IMR-90 (cell line): ENCODE data around the gene CGN. TPM values are rescaled to one million over a fixed set of nuclear protein-coding genes. Genes with fewer than 3 reads are reported as not detected.

ENCODE experiments used
- ATAC-seq: fragments of 200-7000 bp; cut with Tn5 transposase; 2 replicates; pipeline ENCODE4 v1.9.1; 2020; ENCODE audit warnings: low read depth, mild to moderate bottlenecking, moderate library complexity
- BruUV-seq: library from RNA; stranded (reverse); fragments of 400-500 nt; replicated peaks from 2 replicates; lab custom pipeline; 2021; lab: Mats Ljungman, UMichigan
- CTCF ChIA-PET: fragments of 300-600 bp; formaldehyde crosslinking; extraction: SDS; loops from one replicate; lab custom pipeline; 2021; ENCODE audit warnings: antibody characterized with exemption; lab: Yijun Ruan, JAX
- POLR2A ChIA-PET: fragments of 300-600 bp; sonication (Branson Sonifier 250); formaldehyde crosslinking; loops from one replicate; lab custom pipeline; 2022; ENCODE audit warnings: antibody characterized with exemption; ENCODE audit not compliant: unreplicated experiment; lab: Charles Lee
- DNase-seq: peaks from one replicate; pipeline ENCODE4 v3.0.0; 2013
- H2AFZ ChIP-seq: replicated peaks from 2 replicates; pipeline ENCODE3; 2013; ENCODE audit warnings: low read length, mild to moderate bottlenecking; ENCODE audit not compliant: poor library complexity
- H2AK5ac ChIP-seq: 2 replicates; pipeline ENCODE4 v1.6.1; 2013; ENCODE audit warnings: low read depth, low read length, inconsistent platforms
- H2AK9ac ChIP-seq: replicated peaks from 2 replicates; pipeline ENCODE3; 2013; ENCODE audit warnings: mild to moderate bottlenecking, low read depth, low read length, moderate library complexity; ENCODE audit not compliant: poor library complexity
- H2BK120ac ChIP-seq: 2 replicates; pipeline ENCODE4 v1.6.1; 2013; ENCODE audit warnings: low read depth, low read length, inconsistent platforms
- H2BK15ac ChIP-seq: 3 replicates; pipeline ENCODE4 v1.6.1; 2013; ENCODE audit warnings: low read depth, low read length, inconsistent platforms
- H2BK20ac ChIP-seq: 2 replicates; pipeline ENCODE4 v1.6.1; 2013; ENCODE audit warnings: low read depth, mild to moderate bottlenecking, inconsistent platforms, low read length, moderate library complexity
- H2BK5ac ChIP-seq: 2 replicates; pipeline ENCODE4 v1.6.1; 2013; ENCODE audit warnings: mild to moderate bottlenecking, low read depth, low read length, inconsistent platforms; ENCODE audit not compliant: poor library complexity, severe bottlenecking
- H3K14ac ChIP-seq: replicated peaks from 2 replicates; pipeline ENCODE4 v1.6.1; 2013; ENCODE audit warnings: low read depth, low read length, inconsistent platforms
- H3K18ac ChIP-seq: 2 replicates; pipeline ENCODE4 v1.6.1; 2013; ENCODE audit warnings: low read depth, low read length, control low read depth
- H3K23ac ChIP-seq: 2 replicates; pipeline ENCODE4 v1.6.1; 2013; ENCODE audit warnings: low read depth, low read length, inconsistent platforms
- H3K27ac ChIP-seq: 2 replicates; pipeline ENCODE4 v1.5.1; 2013; ENCODE audit warnings: mild to moderate bottlenecking, control low read depth, low read length; ENCODE audit not compliant: insufficient read depth
- H3K27me3 ChIP-seq: 2 replicates; pipeline ENCODE4 v1.6.1; 2013; ENCODE audit warnings: low read length; ENCODE audit not compliant: control insufficient read depth, insufficient read depth
- H3K36me3 ChIP-seq: 2 replicates; pipeline ENCODE4 v1.6.1; 2013; ENCODE audit warnings: low read length, mixed read lengths; ENCODE audit not compliant: control insufficient read depth, insufficient read depth
- H3K4ac ChIP-seq: 2 replicates; pipeline ENCODE4 v1.6.1; 2013; ENCODE audit warnings: low read depth, low read length, inconsistent platforms
- H3K4me1 ChIP-seq: 2 replicates; pipeline ENCODE4 v1.6.1; 2013; ENCODE audit warnings: low read length, mixed read lengths; ENCODE audit not compliant: control insufficient read depth, insufficient read depth
- H3K4me2 ChIP-seq: 2 replicates; pipeline ENCODE4 v1.6.1; 2013; ENCODE audit warnings: low read depth, mild to moderate bottlenecking, control low read depth, low read length, moderate library complexity
- H3K4me3 ChIP-seq: 2 replicates; pipeline ENCODE4 v1.5.1; 2013; ENCODE audit warnings: low read depth, mild to moderate bottlenecking, control low read depth, low read length, moderate library complexity; ENCODE audit not compliant: insufficient read depth
- H3K56ac ChIP-seq: 2 replicates; pipeline ENCODE4 v1.6.1; 2013; ENCODE audit warnings: low read length, inconsistent platforms; ENCODE audit not compliant: insufficient read depth; ENCODE audit errors: extremely low read depth
- H3K79me1 ChIP-seq, 2 experiments: 2 replicates each; pipeline ENCODE4 v1.6.1; 2013; ENCODE audit warnings: low read length in 2 of 2, inconsistent platforms in 1 of 2, low read depth in 1 of 2
- H3K9ac ChIP-seq: 2 replicates; pipeline ENCODE4 v1.6.1; 2013; ENCODE audit warnings: low read depth, low read length, control low read depth
- H3K9me1 ChIP-seq: 2 replicates; pipeline ENCODE4 v1.6.1; 2013; ENCODE audit warnings: low read length, inconsistent platforms; ENCODE audit not compliant: insufficient read depth
- H3K9me3 ChIP-seq: 2 replicates; pipeline ENCODE4 v1.6.1; 2013; ENCODE audit warnings: low read length; ENCODE audit not compliant: control insufficient read depth, insufficient read depth
- H4K20me1 ChIP-seq: 2 replicates; pipeline ENCODE4 v1.6.1; 2013; ENCODE audit warnings: low read length, inconsistent platforms; ENCODE audit not compliant: insufficient read depth
- H4K5ac ChIP-seq: 2 replicates; pipeline ENCODE4 v1.6.1; 2013; ENCODE audit warnings: mild to moderate bottlenecking, low read depth, low read length, control low read depth
- H4K8ac ChIP-seq, 2 experiments: 2 replicates each; pipeline ENCODE4 v1.6.1; 2013; ENCODE audit warnings: low read depth in 2 of 2, low read length in 2 of 2, control low read depth in 1 of 2, inconsistent platforms in 1 of 2
- H4K91ac ChIP-seq: 2 replicates; pipeline ENCODE4 v1.6.1; 2013; ENCODE audit warnings: low read depth, low read length, inconsistent platforms; ENCODE audit not compliant: insufficient read depth
- BHLHE40 ChIP-seq: fragments of 150-350 bp; IDR thresholded peaks from 2 replicates; pipeline ENCODE4 v1.6.1; 2016; ENCODE audit warnings: mild to moderate bottlenecking, low read depth, low read length
- CEBPB ChIP-seq: IDR thresholded peaks from 2 replicates; pipeline ENCODE4 v1.6.1; 2012; ENCODE audit warnings: low read depth, low read length, improper control_type of control experiment
- CHD1 ChIP-seq: IDR thresholded peaks from 2 replicates; pipeline ENCODE4 v1.6.1; 2012; ENCODE audit warnings: low read depth, low read length, improper control_type of control experiment
- FOS ChIP-seq: fragments of 150-350 bp; IDR thresholded peaks from 2 replicates; pipeline ENCODE4 v1.6.1; 2016; ENCODE audit warnings: low read depth, low read length
- MAFK ChIP-seq: IDR thresholded peaks from 2 replicates; pipeline ENCODE4 v1.6.1; 2012; ENCODE audit warnings: low read depth, low read length, improper control_type of control experiment
- MXI1 ChIP-seq: IDR thresholded peaks from 2 replicates; pipeline ENCODE4 v1.6.1; 2012; ENCODE audit warnings: low read depth, mild to moderate bottlenecking, low read length, moderate library complexity, borderline replicate concordance
- NFE2L2 ChIP-seq: fragments of 150-350 bp; IDR thresholded peaks from 2 replicates; pipeline ENCODE4 v1.6.1; 2016; ENCODE audit warnings: low read depth, mild to moderate bottlenecking, low read length
- POLR2A ChIP-seq: IDR thresholded peaks from 2 replicates; pipeline ENCODE4 v1.6.1; 2012; ENCODE audit warnings: mild to moderate bottlenecking, low read depth, low read length
- RAD21 ChIP-seq: IDR thresholded peaks from 2 replicates; pipeline ENCODE4 v1.6.1; 2012; ENCODE audit warnings: low read length, improper control_type of control experiment
- RCOR1 ChIP-seq: IDR thresholded peaks from 2 replicates; pipeline ENCODE4 v1.6.1; 2012; ENCODE audit warnings: mild to moderate bottlenecking, low read length, improper control_type of control experiment; ENCODE audit not compliant: insufficient replicate concordance
- SMC3 ChIP-seq: fragments of 150-350 bp; IDR thresholded peaks from 2 replicates; pipeline ENCODE4 v1.6.1; 2016; ENCODE audit warnings: low read depth, mild to moderate bottlenecking, antibody characterized with exemption, low read length, moderate library complexity
- WGBS, 2 experiments: methylation state at CpG; one replicate each; pipeline versions ENCODE4 v1.1.5 to v1.1.7; 2013; ENCODE audit warnings: missing lambda C conversion rate in 2 of 2; ENCODE audit not compliant: insufficient read length in 1 of 2; ENCODE audit errors: extremely low coverage in 2 of 2; 5-methylcytosine and 5-hydroxymethylcytosine counted together
- dilution Hi-C: fragments of 300-500 bp; cut with HindIII; formaldehyde crosslinking; loops from one replicate; pipeline ENCODE4 v1.14.3; 2018; ENCODE audit warnings: low sequenced_read_pairs; ENCODE audit not compliant: unreplicated experiment
- in situ Hi-C: fragments of 300-500 bp; cut with MboI; formaldehyde crosslinking; loops from 3 replicates; pipeline ENCODE4 v1.14.3; 2019; ENCODE audit warnings: low sequenced_read_pairs, inconsistent platforms, mixed read lengths
- intact Hi-C: fragments of 100-400 bp; cut with micrococcal nuclease; formaldehyde crosslinking; loops from 2 replicates; pipeline ENCODE4 v1.10.0; 2022
- polyA plus RNA-seq, 3 experiments: library from polyadenylated mRNA; depleted of rRNA; stranded (reverse); fragments of >200 nt; gene quantifications; 2 replicates each; pipeline ENCODE4 v1.2.3, GENCODE V29; 2012; ENCODE audit warnings: low replicate concordance in 1 of 3
- total RNA-seq: library from RNA; depleted of rRNA; stranded (reverse); fragments of >200 nt; gene quantifications from 2 replicates; pipeline ENCODE4 v1.2.3, GENCODE V29; 2012
- TF ChIP-seq, protein P1 (sequence below): fragments of 150-350 bp; IDR thresholded peaks from 2 replicates; pipeline ENCODE4 v1.6.1; 2017; ENCODE audit warnings: mild to moderate bottlenecking, antibody characterized with exemption, low read length, low read depth
- TF ChIP-seq, protein P2 (sequence below): fragments of 150-350 bp; IDR thresholded peaks from 2 replicates; pipeline ENCODE4 v1.6.1; 2016; ENCODE audit warnings: low read depth, mild to moderate bottlenecking, low read length, moderate library complexity, borderline replicate concordance
- TF ChIP-seq, protein P3 (sequence below): conservative IDR thresholded peaks from 2 replicates; pipeline ENCODE4 v1.5.1; 2012; ENCODE audit warnings: mild to moderate bottlenecking, low read depth, low read length, improper control_type of control experiment

Gene CGN
- total and polyA plus RNA-seq, 2 of the 4 experiments (the other 2 are of a cell fraction): 0.34 to 0.36 TPM

DNA sequence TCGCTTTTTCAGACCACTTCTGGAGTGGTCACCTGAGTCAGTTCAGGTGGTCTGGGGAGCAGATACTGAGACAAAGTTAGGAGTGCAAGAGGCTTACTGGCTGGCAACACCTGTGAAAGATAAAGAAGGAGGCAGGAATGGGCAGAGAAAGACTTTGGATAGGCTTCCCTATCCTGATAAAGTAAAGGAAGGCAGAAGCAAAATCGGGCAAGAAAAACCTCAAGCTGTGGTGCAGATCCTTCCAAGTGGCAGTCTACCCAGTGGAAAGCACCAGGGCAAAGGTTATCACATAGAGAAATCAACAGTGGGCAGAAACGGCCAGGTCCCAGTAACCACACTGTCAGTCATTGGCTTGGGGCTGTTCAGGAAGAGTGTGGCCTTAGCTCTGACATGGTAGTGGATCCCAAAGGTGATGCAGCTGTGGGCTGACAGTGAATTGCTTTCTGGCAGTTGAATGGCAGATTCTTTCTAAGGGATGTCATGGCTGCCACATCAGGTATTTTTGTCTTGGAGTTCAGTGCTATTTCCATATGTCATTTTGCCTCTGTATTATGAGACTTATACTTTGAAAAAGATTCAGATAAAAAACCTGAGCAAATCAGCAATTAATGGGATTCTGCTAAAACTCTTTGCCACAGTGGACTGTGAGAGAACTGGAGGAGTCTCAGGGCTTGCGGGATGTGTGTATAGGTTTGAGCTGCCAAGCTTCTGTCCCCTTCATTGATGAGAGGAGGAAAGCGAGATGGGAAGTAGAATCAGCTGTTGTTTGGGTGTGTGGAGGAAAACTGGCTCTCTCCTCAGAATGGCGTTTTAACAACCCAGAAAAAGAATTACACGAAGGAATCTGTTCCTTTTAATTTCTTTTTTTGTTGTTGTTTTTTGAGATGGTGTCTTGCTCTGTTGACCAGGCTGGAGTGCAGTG is 8.1 kb upstream of the CGN start:
- peak overlapping the region; percentile 4 for H2AFZ ChIP-seq
- H4K91ac ChIP-seq: no peak overlapping the region
- no peak overlapping the region for H3K4me3 ChIP-seq
- no peak overlapping the region for H3K4ac ChIP-seq
- no peaks in the 10 kb centered on the region for H4K20me1 ChIP-seq
- no peak overlapping the region for H2BK15ac ChIP-seq
- ATAC-seq (no peak), DNase-seq (no peak)
- no peak overlapping the region for H3K4me2 ChIP-seq
- no peak overlapping the region for H3K18ac ChIP-seq
- in situ Hi-C loops (no loop called here), intact Hi-C loops (no loop called here), dilution Hi-C loops (no loop called here)
- no peaks in the 10 kb centered on the region for H3K9me3 ChIP-seq
- H3K27me3 ChIP-seq: peaks cover 17% of the 10 kb centered on the region
- ChIA-PET POLR2A (no interaction called here), CTCF (interaction anchor here (0.6 kb wide), 1 partner anchor 197 kb away, joined by 4 read pairs; no protein-coding TSS in a partner anchor)
- H4K8ac ChIP-seq: no peak overlapping the region
- WGBS, 2 experiments: 40% methylated on average over 2 of the region's 7 CpGs; no CpG with 5 or more reads in 1 of the 2 experiments
- H3K36me3 ChIP-seq: no peaks in the 10 kb centered on the region
- H3K23ac ChIP-seq: no peak overlapping the region
- no peak overlapping the region for H3K9ac ChIP-seq
- H3K79me1 ChIP-seq: no peaks in the 10 kb centered on the region
- H2BK5ac ChIP-seq: no peak overlapping the region
- H4K5ac ChIP-seq: no peak overlapping the region
- H3K27ac ChIP-seq: no peak overlapping the region
- no peak overlapping the region; the same call in 1 of the 2 replicates for H2AK5ac ChIP-seq
- H3K9me1 ChIP-seq: no peaks in the 10 kb centered on the region; the same call in 1 of the 2 replicates
- no peak overlapping the region for H3K56ac ChIP-seq
- no peak overlapping the region for H2BK120ac ChIP-seq
- H2AK9ac ChIP-seq: no peak overlapping the region
- no peak overlapping the region for H2BK20ac ChIP-seq
- no peak overlapping the region for H3K14ac ChIP-seq
- no TSS peak for BruUV-seq
- peaks cover 1% of the 10 kb centered on the region; the same call in 1 of the 2 replicates for H3K4me1 ChIP-seq
- TF ChIP-seq SMC3 (no peak), CHD1 (no peak), RAD21 (no peak), BHLHE40 (no peak), NFE2L2 (no peak), POLR2A (no peak), RCOR1 (no peak), MAFK (no peak), MXI1 (no peak), CEBPB (no peak), FOS (no peak)
- TF ChIP-seq, protein P1, sequence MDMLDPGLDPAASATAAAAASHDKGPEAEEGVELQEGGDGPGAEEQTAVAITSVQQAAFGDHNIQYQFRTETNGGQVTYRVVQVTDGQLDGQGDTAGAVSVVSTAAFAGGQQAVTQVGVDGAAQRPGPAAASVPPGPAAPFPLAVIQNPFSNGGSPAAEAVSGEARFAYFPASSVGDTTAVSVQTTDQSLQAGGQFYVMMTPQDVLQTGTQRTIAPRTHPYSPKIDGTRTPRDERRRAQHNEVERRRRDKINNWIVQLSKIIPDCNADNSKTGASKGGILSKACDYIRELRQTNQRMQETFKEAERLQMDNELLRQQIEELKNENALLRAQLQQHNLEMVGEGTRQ: no peak
- TF ChIP-seq, protein P2, sequence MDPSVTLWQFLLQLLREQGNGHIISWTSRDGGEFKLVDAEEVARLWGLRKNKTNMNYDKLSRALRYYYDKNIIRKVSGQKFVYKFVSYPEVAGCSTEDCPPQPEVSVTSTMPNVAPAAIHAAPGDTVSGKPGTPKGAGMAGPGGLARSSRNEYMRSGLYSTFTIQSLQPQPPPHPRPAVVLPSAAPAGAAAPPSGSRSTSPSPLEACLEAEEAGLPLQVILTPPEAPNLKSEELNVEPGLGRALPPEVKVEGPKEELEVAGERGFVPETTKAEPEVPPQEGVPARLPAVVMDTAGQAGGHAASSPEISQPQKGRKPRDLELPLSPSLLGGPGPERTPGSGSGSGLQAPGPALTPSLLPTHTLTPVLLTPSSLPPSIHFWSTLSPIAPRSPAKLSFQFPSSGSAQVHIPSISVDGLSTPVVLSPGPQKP: no peak
- TF ChIP-seq, protein P3, sequence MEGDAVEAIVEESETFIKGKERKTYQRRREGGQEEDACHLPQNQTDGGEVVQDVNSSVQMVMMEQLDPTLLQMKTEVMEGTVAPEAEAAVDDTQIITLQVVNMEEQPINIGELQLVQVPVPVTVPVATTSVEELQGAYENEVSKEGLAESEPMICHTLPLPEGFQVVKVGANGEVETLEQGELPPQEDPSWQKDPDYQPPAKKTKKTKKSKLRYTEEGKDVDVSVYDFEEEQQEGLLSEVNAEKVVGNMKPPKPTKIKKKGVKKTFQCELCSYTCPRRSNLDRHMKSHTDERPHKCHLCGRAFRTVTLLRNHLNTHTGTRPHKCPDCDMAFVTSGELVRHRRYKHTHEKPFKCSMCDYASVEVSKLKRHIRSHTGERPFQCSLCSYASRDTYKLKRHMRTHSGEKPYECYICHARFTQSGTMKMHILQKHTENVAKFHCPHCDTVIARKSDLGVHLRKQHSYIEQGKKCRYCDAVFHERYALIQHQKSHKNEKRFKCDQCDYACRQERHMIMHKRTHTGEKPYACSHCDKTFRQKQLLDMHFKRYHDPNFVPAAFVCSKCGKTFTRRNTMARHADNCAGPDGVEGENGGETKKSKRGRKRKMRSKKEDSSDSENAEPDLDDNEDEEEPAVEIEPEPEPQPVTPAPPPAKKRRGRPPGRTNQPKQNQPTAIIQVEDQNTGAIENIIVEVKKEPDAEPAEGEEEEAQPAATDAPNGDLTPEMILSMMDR: no peak
